ENCODE measurements around the gene THADA. TPM values are rescaled to one million over a fixed set of nuclear protein-coding genes. Genes with fewer than 3 reads are reported as not detected.

Gene THADA
- total RNA-seq, 1 donor from 2014 or later = 29.3 TPM

DNA sequence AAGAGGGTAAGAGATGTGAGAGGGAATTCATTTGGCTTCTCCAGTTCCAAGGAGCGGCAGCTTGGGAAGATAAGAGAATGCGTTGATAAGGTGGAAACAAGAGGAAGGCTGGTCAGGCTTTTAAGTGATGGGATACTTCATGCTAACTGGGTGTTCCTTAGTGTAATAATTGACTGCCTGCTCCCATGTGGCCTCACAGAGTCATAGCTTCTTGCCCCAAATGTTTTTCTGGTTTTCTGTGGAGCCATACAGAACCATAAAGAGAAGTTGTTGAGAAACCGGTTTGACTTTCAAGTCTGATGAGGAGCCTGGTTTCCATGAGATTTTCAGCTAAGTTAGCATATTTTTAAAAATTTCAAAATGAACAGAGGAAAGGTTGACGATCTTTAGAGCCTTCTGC is 272.0 kb downstream of the THADA start:
- Histone ChIP-seq H2AFZ (replicated peaks) (no peak overlapping the region), H3K36me3 (no peaks in the 10 kb centered on the region), H4K20me1 (ENCODE audit: low read depth) (no peaks in the 10 kb centered on the region), H3K27me3 (no peaks in the 10 kb centered on the region), H3K4me1 (no peaks in the 10 kb centered on the region), H3K9ac (no peak overlapping the region), H3K4me2 (no peak overlapping the region), H3F3A (ENCODE audit: low read depth) (no peaks in the 10 kb centered on the region), H3K79me2 (ENCODE audit: low read depth) (no peaks in the 10 kb centered on the region), H3K27ac (no peak overlapping the region), H3K9me3 (ENCODE audit: low read depth) (no peaks in the 10 kb centered on the region), H3K4me3 (no peak overlapping the region)
- H3K4me3 Mint-ChIP-seq = no peak overlapping the region
- TF ChIP-seq EZH2 (IDR thresholded peaks at IDR 0.05) (no peak), EZH2phosphoT487 (IDR thresholded peaks at IDR 0.05) (no peak)
- TF ChIP-seq, protein P1, sequence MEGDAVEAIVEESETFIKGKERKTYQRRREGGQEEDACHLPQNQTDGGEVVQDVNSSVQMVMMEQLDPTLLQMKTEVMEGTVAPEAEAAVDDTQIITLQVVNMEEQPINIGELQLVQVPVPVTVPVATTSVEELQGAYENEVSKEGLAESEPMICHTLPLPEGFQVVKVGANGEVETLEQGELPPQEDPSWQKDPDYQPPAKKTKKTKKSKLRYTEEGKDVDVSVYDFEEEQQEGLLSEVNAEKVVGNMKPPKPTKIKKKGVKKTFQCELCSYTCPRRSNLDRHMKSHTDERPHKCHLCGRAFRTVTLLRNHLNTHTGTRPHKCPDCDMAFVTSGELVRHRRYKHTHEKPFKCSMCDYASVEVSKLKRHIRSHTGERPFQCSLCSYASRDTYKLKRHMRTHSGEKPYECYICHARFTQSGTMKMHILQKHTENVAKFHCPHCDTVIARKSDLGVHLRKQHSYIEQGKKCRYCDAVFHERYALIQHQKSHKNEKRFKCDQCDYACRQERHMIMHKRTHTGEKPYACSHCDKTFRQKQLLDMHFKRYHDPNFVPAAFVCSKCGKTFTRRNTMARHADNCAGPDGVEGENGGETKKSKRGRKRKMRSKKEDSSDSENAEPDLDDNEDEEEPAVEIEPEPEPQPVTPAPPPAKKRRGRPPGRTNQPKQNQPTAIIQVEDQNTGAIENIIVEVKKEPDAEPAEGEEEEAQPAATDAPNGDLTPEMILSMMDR (IDR thresholded peaks at IDR 0.05) = no peak
- no peaks in the 10 kb centered on the region for H3K4me1 Mint-ChIP-seq
- no peaks in the 10 kb centered on the region for H3K9me3 Mint-ChIP-seq
- no peaks in the 10 kb centered on the region for H3K27me3 Mint-ChIP-seq (ENCODE audit: insufficient read depth, low read depth)
- DNase-seq (ENCODE audit: low spot score) = no peak
- H3K27ac Mint-ChIP-seq = no peak overlapping the region
- H3K36me3 Mint-ChIP-seq = peaks cover 5% of the 10 kb centered on the region

DNA sequence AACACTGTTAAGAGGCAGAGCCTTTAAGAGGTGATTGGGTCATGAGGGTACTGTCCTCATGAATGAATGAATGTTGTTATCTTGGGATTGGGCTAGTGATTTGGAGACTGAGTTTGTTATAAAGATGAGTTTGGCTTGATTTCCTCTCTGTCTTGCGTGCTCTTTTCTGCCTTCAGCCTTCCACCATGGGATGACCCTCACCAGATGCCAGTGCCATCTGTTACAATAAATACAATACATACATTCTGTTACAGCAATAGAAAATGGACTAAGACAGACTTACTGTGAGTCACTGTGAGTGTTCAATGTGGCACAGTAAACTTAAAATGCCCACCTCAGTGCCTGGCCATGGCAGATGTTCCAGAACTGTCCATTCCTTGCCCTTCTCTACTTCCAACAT is 274.4 kb downstream of the THADA start:
- Mint-ChIP-seq H3K4me3 (no peak overlapping the region), H3K36me3 (peaks cover 3% of the 10 kb centered on the region), H3K27me3 (ENCODE audit: insufficient read depth, low read depth) (no peaks in the 10 kb centered on the region), H3K27ac (no peak overlapping the region), H3K4me1 (no peaks in the 10 kb centered on the region), H3K9me3 (no peaks in the 10 kb centered on the region)
- Histone ChIP-seq H4K20me1 (ENCODE audit: low read depth) (no peaks in the 10 kb centered on the region), H3K4me2 (no peak overlapping the region), H3K9me3 (ENCODE audit: low read depth) (no peaks in the 10 kb centered on the region), H3K4me3 (no peak overlapping the region), H3K27ac (no peak overlapping the region), H3F3A (ENCODE audit: low read depth) (no peaks in the 10 kb centered on the region), H2AFZ (replicated peaks) (no peak overlapping the region), H3K36me3 (no peaks in the 10 kb centered on the region), H3K4me1 (no peaks in the 10 kb centered on the region), H3K79me2 (ENCODE audit: low read depth) (no peaks in the 10 kb centered on the region), H3K27me3 (no peaks in the 10 kb centered on the region), H3K9ac (no peak overlapping the region)
- no peak for TF ChIP-seq EZH2phosphoT487 (IDR thresholded peaks at IDR 0.05)
- TF ChIP-seq, protein P1 (IDR thresholded peaks at IDR 0.05) = no peak
- no peak for TF ChIP-seq EZH2 (IDR thresholded peaks at IDR 0.05)
- DNase-seq (ENCODE audit: low spot score) = no peak

DNA sequence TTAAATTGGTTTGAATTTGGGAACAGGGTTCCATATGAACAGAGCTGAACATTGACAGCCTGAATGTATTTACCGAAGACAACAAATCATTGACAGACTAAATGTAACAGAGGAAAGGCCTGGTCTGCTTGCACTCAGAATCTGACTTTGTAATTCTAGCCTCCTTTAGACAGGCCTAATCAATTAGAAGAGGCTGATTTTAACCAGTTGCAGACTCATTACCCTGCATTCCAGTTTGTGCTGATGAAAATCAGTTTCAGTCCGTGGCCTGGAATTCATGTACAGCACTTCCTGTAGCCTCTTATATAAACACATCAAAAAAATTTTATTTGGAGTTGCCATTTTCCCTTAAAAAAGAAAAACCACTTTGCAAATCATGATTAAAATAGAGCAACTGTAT is 276.3 kb downstream of the THADA start:
- H3K36me3 Mint-ChIP-seq = peaks cover under 1% of the 10 kb centered on the region
- no peaks in the 10 kb centered on the region for H3K36me3 ChIP-seq
- H3K4me1 Mint-ChIP-seq = no peaks in the 10 kb centered on the region
- no peaks in the 10 kb centered on the region for H3K9me3 ChIP-seq (ENCODE audit: low read depth)
- H3K27ac ChIP-seq = no peak overlapping the region
- no peak overlapping the region for H2AFZ ChIP-seq (replicated peaks)
- H3K4me3 ChIP-seq = no peak overlapping the region
- no peak overlapping the region for H3K9ac ChIP-seq
- H3K4me2 ChIP-seq = no peak overlapping the region
- no peaks in the 10 kb centered on the region for H3K27me3 Mint-ChIP-seq (ENCODE audit: insufficient read depth, low read depth)
- H4K20me1 ChIP-seq (ENCODE audit: low read depth) = no peaks in the 10 kb centered on the region
- H3K79me2 ChIP-seq (ENCODE audit: low read depth) = no peaks in the 10 kb centered on the region
- H3K27ac Mint-ChIP-seq = no peak overlapping the region
- no peak for DNase-seq (ENCODE audit: low spot score)
- TF ChIP-seq, protein P1 (IDR thresholded peaks at IDR 0.05) = no peak
- no peak for TF ChIP-seq EZH2phosphoT487 (IDR thresholded peaks at IDR 0.05)
- H3K4me3 Mint-ChIP-seq = no peak overlapping the region
- no peaks in the 10 kb centered on the region for H3K27me3 ChIP-seq
- no peaks in the 10 kb centered on the region for H3K4me1 ChIP-seq
- H3F3A ChIP-seq (ENCODE audit: low read depth) = no peaks in the 10 kb centered on the region
- H3K9me3 Mint-ChIP-seq = no peaks in the 10 kb centered on the region

DNA sequence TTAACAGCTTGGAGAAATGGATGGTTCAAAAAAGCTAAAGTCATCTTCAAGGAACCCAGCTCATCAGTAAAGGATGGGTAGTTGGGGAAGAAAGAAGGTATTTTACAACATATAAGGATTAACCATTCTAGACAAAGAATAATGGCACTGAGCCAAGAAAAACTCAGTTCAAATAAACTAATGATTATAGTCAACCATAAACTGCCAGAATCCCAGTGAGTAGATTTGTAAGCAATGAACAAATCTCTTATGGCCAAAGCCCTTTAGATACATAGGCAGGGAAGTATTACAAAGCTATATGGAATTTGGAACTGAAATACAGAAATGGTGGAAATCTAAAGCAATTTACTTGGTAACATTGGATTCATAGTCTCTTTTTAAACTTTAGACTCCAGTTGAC is 277.0 kb downstream of the THADA start:
- Mint-ChIP-seq H3K4me3 (no peak overlapping the region), H3K27me3 (ENCODE audit: insufficient read depth, low read depth) (no peaks in the 10 kb centered on the region), H3K36me3 (no peaks in the 10 kb centered on the region), H3K27ac (no peak overlapping the region), H3K9me3 (no peaks in the 10 kb centered on the region), H3K4me1 (no peaks in the 10 kb centered on the region)
- no peak for DNase-seq (ENCODE audit: low spot score)
- no peaks in the 10 kb centered on the region for H3K27me3 ChIP-seq
- no peak overlapping the region for H3K9ac ChIP-seq
- H3K27ac ChIP-seq = no peak overlapping the region
- H3K4me3 ChIP-seq = no peak overlapping the region
- TF ChIP-seq EZH2phosphoT487 (IDR thresholded peaks at IDR 0.05) (no peak), EZH2 (IDR thresholded peaks at IDR 0.05) (no peak)
- TF ChIP-seq, protein P1 (IDR thresholded peaks at IDR 0.05) = no peak
- no peaks in the 10 kb centered on the region for H3K4me1 ChIP-seq
- no peaks in the 10 kb centered on the region for H3K9me3 ChIP-seq (ENCODE audit: low read depth)
- H3K4me2 ChIP-seq = no peak overlapping the region
- no peak overlapping the region for H2AFZ ChIP-seq (replicated peaks)
- no peaks in the 10 kb centered on the region for H4K20me1 ChIP-seq (ENCODE audit: low read depth)
- H3F3A ChIP-seq (ENCODE audit: low read depth) = no peaks in the 10 kb centered on the region
- no peaks in the 10 kb centered on the region for H3K36me3 ChIP-seq
- no peaks in the 10 kb centered on the region for H3K79me2 ChIP-seq (ENCODE audit: low read depth)

Data from neural progenitor cell (in vitro differentiated cells).